GM19455 (cell line): ENCODE data around the gene MCF2L.
"Not testable (repeated sequence)": the region's sequence is repeated elsewhere in the genome, so short reads cannot be mapped to it uniquely, and the experiment has no call there.

ENCODE experiments used
- ATAC-seq: cut with Tn5 transposase; IDR thresholded peaks from one replicate; pipeline ENCODE4 v1.9.1; 2021; ENCODE audit not compliant: unreplicated experiment

MCF2L gene

GRCh38 chr13:113077953-113078901, 109.2 kb downstream of the MCF2L start:
- no peak for ATAC-seq

- no peak for ATAC-seq
These were observed 110.1 kb downstream of the MCF2L start for GRCh38 chr13:113078902-113079780.

DNA sequence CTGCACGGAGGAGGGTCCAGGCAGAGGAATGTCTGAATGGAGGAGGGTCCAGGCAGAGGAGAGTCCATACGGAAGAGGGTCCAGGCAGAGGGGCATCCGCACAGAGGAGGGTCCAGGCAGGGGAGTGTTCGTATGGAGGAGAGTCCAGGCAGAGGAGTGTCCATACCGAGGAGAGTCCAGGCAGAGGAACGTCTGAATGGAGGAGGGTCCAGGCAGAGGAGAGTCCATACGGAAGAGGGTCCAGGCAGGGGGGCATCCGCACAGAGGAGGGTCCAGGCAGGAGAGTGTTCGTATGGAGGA, 110.7 kb downstream of the MCF2L start:
- not testable (repeated sequence) for ATAC-seq

DNA sequence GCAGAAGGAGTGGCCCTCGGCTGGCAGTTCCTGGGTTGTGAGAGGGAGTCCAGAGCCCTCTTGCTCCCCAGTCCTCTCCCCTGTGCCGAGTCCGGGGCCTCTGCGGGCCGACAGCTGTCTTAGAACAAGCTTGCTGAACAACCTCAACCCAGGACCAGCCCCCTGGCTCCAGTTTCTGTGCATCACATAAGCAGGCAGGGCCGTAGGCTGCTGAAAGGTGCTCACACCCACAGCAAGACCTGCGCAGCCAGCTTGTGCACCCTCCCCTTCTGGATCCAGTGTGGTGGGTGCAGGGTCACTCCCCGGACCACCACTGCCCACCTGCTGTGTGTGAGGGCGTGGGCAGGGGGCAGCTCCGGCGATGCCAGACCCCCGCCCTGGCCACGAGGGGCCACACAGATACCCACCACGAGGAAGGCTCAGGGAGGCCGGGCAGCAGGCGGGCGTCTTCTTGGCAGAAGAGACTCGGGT, 111.4 kb downstream of the MCF2L start:
- no peak for ATAC-seq

GRCh38 chr13:113080901-113081521, 112.0 kb downstream of the MCF2L start:
- ATAC-seq, result no peak

GRCh38 chr13:113082198-113083021, 113.4 kb downstream of the MCF2L start:
- ATAC-seq, result no peak

DNA sequence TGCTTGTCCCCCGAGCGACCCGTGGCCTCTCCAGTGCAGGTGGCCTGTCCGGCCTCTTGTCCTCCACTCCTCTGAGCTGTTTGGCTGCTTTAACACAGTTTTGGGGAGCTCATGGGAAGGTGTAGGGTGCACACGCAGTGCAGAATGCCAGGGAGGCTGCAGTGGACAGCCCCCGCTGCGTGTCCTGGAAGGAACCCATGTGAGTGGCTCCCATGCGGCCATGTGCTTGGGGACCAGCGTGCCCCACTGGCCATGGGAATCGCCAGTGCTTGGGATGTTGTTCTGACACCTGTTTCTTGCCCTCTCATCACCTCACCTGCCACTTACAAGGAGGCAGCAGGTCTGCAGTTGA, 114.0 kb downstream of the MCF2L start:
- no peak for ATAC-seq

DNA sequence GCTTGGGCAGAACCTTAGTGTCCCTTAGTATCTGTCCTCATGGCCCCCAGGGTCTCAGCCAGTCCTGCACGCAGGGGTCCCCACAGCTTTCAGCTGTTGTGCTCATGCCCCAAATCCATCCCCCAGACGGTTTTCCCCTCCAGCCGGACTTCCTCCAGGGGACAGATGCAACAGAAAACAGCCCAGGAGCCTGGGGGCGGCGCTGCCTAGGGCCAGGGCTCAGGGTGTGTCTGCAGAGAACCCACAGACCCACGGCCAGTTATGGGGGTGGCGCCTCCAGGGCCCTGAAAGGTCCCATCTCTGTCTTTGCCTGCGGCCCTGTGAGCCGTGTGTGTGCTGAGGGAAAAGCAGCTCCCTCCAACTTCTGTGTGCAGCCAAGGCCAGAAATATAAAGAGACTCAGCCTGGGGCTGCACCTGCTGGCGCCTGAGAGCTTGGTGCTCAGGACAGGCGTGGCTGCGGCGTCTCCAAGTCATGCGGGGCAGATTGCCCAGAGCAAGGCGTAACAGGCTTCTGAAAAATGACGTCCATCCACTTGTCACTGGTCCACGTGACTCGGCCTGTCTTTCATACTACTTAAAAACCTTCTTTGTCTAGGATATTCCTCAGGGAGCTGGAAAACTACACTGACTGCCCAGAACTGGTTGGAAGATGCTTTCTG, 114.5 kb downstream of the MCF2L start:
- no peak for ATAC-seq

DNA sequence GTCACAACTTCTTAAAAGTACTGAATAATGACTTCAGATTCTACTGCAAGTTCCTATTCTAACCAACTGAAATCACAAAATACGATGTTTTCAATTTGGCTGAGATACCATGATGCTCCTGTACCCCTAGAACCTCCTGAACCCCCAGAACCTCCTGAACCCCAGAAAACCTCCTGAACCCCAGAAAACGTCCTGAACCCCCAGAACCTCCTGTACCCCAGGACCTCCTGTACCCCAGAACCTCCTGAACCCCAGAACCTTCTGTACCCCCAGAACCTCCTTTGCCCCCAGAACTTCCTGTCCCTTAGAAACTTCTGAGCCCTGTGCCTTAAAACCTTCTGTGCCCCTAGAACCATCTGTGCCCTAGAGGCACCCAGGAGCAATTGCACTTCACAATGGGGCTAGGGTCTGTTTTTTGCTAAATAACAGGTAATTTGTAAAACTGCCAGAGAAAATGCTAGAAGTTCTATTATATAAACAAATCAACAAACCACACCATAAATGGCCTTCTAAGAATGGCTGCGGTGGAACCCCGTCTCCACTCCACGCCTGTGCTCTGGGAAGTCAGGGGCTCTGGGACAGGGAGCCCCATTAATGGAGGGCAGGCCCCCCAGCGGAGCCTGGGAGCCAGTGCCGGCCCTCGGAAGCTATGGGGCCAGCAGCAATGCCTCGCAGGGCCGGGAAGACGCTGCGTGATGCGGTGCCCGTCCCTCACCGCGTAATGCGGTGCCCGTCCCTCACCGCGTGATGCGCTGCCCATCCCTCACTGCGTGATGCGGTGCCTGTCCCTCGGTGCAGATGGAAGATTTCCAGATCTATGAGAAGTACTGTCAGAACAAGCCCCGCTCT, 115.3 kb downstream of the MCF2L start:
- no peak for ATAC-seq

GRCh38 chr13:113084943-113085540, 116.0 kb downstream of the MCF2L start:
- no peak for ATAC-seq

DNA sequence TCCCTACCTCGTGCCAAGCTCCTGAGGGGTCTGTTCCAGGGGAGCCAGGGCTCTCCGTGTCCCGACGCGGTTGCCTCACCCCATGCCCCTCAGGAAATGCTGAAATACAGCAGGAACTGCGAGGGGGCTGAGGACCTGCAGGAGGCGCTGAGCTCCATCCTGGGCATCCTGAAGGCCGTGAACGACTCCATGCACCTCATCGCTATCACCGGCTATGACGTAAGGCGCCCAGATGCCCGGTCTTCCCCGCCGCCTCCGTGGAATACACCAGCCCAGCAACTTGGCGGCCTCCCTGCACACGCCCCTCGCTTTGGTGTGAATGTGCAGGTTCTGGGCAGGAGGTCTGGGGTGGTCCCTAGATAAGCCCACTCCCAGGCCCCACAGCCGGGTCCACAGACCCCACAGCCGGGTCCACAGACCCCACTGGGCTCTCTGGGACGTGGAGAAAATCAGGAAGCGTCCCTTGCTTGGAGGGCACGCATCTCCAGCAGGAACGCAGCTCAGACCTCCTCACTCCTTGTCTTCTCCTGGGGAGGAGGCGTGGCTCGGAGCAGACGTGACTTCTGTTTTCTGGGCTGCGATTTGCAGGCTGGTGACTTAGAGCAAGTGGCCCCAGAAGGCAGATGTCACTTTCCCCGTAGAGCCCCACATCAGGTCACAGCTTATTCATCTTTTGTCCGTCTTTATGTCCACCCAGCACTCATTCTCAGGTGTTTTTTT, 117.2 kb downstream of the MCF2L start:
- no peak for ATAC-seq

GRCh38 chr13:113086991-113087922, 118.2 kb downstream of the MCF2L start:
- ATAC-seq, result no peak

- ATAC-seq, result no peak
These were observed 119.1 kb downstream of the MCF2L start for GRCh38 chr13:113087923-113088690.

- ATAC-seq, result no peak
These were observed 119.6 kb downstream of the MCF2L start for GRCh38 chr13:113088691-113089020.

DNA sequence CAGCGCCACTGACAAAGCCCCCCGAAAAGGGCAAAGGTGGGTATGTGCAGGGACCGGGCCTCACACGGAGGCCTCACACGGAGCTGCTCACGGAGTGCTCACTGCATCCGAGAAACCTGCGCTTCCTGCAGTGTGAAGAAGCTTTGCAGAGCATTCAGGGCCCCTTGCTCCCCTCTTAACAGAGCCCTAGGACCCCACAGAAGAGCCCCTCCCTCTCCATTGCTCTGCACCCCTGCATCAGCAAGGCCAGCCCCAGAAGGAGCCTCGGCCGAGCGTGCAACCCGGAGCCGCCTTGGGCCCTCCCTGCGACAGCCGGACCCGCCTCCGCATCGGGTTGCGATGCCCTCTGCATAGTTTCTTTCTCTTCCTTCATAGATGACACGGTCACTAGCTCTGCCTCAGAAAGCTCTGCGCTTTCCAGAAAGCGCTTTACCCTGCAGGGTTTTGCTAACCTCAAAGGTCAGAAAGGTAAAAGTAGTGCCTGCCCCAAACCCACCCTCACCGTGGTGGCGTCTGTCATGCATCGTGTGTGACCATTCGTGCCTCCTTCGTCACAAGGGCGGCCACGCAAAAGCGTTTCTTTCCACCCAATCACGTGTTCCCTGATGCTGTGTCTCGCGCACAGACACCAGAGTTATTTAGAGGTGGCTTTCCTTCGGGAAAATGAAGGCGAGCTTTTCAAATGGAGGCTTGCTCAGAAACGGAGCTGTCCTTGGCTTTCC, 120.8 kb downstream of the MCF2L start:
- no peak for ATAC-seq

- no peak for ATAC-seq
These were observed 121.4 kb downstream of the MCF2L start for GRCh38 chr13:113090415-113090770.
